ENCODE measurements around the gene NUDT3.

- TF ChIP-seq CTCF (conservative IDR thresholded peaks at IDR 0.05; ENCODE audit: low read depth in 2 of 2): no peak
- no peak for TF ChIP-seq CREB1 (CRISPR knock-in tag; IDR thresholded peaks at IDR 0.05; ENCODE audit: low read depth)
- TF ChIP-seq EZH2 (IDR thresholded peaks at IDR 0.05; ENCODE audit: low read depth, unreplicated experiment): no peak
These were observed 103.3 kb downstream of the NUDT3 start for GRCh38 chr6:34289137-34289536.
